Measurements from ENCODE around the gene DUSP6. TPM values are rescaled to one million over a fixed set of nuclear protein-coding genes. Genes with fewer than 3 reads are reported as not detected.

The DUSP6 gene, protein sequence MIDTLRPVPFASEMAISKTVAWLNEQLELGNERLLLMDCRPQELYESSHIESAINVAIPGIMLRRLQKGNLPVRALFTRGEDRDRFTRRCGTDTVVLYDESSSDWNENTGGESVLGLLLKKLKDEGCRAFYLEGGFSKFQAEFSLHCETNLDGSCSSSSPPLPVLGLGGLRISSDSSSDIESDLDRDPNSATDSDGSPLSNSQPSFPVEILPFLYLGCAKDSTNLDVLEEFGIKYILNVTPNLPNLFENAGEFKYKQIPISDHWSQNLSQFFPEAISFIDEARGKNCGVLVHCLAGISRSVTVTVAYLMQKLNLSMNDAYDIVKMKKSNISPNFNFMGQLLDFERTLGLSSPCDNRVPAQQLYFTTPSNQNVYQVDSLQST
- total RNA-seq (2012; rRNA removed), result 161 and 205 TPM in 2 replicates

DNA sequence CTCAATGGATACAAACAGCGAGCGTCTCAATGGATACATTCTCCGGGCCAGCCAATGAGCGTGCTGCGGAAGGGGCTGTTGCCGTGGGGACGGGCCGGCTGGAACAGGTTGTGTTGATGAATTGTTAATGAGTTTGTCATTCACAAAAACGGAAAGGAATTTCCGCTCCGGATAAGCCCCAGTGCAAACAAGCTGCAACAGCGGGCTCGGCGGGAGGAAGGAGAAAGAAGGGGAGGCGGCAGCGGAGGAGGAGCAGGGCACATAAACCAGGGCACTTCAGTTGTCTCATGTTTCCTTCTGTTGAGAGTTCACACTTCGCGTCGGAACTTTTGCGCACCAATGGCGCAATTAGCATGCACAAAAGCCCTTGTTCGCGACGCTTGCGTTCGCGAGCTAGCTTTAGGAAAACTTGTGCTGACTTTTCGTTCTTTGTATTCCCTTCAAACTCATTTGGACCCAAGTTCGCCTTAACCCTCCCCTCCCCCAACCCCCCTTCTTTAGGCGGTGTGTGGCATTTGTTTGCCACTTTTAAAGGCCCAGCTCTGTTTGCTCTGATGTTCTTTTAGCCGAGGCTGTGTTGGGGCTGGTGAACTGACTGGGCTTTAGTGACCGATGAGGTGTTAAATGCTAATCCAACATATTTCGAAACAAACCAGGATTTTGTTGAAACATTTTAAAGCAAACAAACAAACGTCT is at the start of gene DUSP6:
Gene DUSP6, minus strand, starts transcription at position 10 of the 696 bp plus-strand sequence. CDS start 462 bp downstream, outside the sequence.
- Histone ChIP-seq H3K4me3 (ENCODE audit: low read length) (peak within 1 kb of the TSS; percentile 96), H3K4me1 (ENCODE audit: control insufficient read depth, insufficient read depth, low read length) (peaks cover 39% of the 10 kb centered on the region), H3K27me3 (ENCODE audit: control insufficient read depth, insufficient read depth, low read length) (no peaks in the 10 kb centered on the region), H3K4me2 (ENCODE audit: low read length) (peak within 1 kb of the TSS; percentile 95), H3K9ac (ENCODE audit: low read depth, low read length) (peak within 1 kb of the TSS; percentile 96), H3K9me3 (replicated peaks; ENCODE audit: low read length) (no peaks in the 10 kb centered on the region), H3K36me3 (ENCODE audit: insufficient read depth, low read length) (peaks cover 30% of the 10 kb centered on the region)

DNA sequence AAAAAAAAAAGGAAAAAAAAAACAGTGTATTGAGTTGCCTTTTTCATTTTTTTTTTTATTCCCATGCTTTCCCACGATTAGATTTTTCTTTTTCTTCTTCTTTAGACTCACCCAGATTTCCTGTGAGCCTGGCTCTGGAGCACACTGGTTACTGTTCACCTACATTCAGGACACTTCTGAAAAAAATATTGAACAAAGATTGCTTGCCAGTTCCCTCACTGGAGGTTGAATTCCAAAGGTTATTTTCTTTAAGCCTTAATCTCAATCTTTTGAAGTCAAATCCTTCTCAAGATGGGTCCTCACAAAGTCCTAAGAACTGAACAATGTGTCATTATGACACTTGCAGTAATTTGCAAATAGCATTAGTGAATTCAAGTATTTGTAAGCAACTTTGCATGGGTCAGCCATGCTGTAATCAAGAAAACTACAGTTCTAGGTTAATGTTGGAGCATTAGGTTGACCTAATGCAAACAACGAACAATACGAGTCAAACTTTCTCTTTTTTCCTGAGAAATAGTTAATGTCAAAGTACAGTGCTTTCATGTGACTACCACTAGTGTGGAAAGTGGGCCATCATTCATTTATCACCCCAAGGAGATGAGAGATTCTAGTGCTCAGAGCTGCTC is 49.2 kb upstream of the DUSP6 start:
- Histone ChIP-seq H3K4me3 (ENCODE audit: low read length) (no peak overlapping the region), H3K36me3 (ENCODE audit: insufficient read depth, low read length) (no peaks in the 10 kb centered on the region), H3K9ac (ENCODE audit: low read depth, low read length) (no peak overlapping the region)

GRCh38 chr12:89400415-89400814 is 48.1 kb upstream of the DUSP6 start:
- Histone ChIP-seq H3K36me3 (ENCODE audit: insufficient read depth, low read length) (no peaks in the 10 kb centered on the region), H3K4me3 (ENCODE audit: low read length) (no peak overlapping the region), H3K4me1 (ENCODE audit: control insufficient read depth, insufficient read depth, low read length) (no peaks in the 10 kb centered on the region), H3K27me3 (ENCODE audit: control insufficient read depth, insufficient read depth, low read length) (no peaks in the 10 kb centered on the region), H3K9ac (ENCODE audit: low read depth, low read length) (no peak overlapping the region), H3K9me3 (replicated peaks; ENCODE audit: low read length) (no peaks in the 10 kb centered on the region), H3K4me2 (ENCODE audit: low read length) (no peak overlapping the region)

More for the DNA sequence above, 49.2 kb upstream of the DUSP6 start:
- H3K9me3 ChIP-seq (replicated peaks; ENCODE audit: low read length), result no peaks in the 10 kb centered on the region
- no peaks in the 10 kb centered on the region for H3K27me3 ChIP-seq (ENCODE audit: control insufficient read depth, insufficient read depth, low read length)
- H3K4me1 ChIP-seq (ENCODE audit: control insufficient read depth, insufficient read depth, low read length), result no peaks in the 10 kb centered on the region
- H3K4me2 ChIP-seq (ENCODE audit: low read length), result no peak overlapping the region

- Histone ChIP-seq H3K9me3 (replicated peaks; ENCODE audit: low read length) (no peaks in the 10 kb centered on the region), H3K27me3 (ENCODE audit: control insufficient read depth, insufficient read depth, low read length) (no peaks in the 10 kb centered on the region), H3K4me1 (ENCODE audit: control insufficient read depth, insufficient read depth, low read length) (peaks cover 13% of the 10 kb centered on the region), H3K4me2 (ENCODE audit: low read length) (no peak overlapping the region), H3K36me3 (ENCODE audit: insufficient read depth, low read length) (no peaks in the 10 kb centered on the region), H3K4me3 (ENCODE audit: low read length) (no peak overlapping the region), H3K9ac (ENCODE audit: low read depth, low read length) (no peak overlapping the region)
Observed at GRCh38 chr12:89395712-89396111, 43.4 kb upstream of the DUSP6 start.

GRCh38 chr12:89393551-89394121 is 41.3 kb upstream of the DUSP6 start:
- Histone ChIP-seq H3K9me3 (replicated peaks; ENCODE audit: low read length) (no peaks in the 10 kb centered on the region), H3K4me1 (ENCODE audit: control insufficient read depth, insufficient read depth, low read length) (peaks cover 23% of the 10 kb centered on the region), H3K36me3 (ENCODE audit: insufficient read depth, low read length) (no peaks in the 10 kb centered on the region), H3K9ac (ENCODE audit: low read depth, low read length) (no peak overlapping the region), H3K4me2 (ENCODE audit: low read length) (no peak overlapping the region), H3K27me3 (ENCODE audit: control insufficient read depth, insufficient read depth, low read length) (no peaks in the 10 kb centered on the region), H3K4me3 (ENCODE audit: low read length) (no peak overlapping the region)

- H3K27me3 ChIP-seq (ENCODE audit: control insufficient read depth, insufficient read depth, low read length), result no peaks in the 10 kb centered on the region
- peaks cover 23% of the 10 kb centered on the region for H3K4me1 ChIP-seq (ENCODE audit: control insufficient read depth, insufficient read depth, low read length)
- H3K4me3 ChIP-seq (ENCODE audit: low read length), result no peak overlapping the region
- H3K9ac ChIP-seq (ENCODE audit: low read depth, low read length), result no peak overlapping the region
- H3K4me2 ChIP-seq (ENCODE audit: low read length), result no peak overlapping the region
- H3K9me3 ChIP-seq (replicated peaks; ENCODE audit: low read length), result no peaks in the 10 kb centered on the region
- no peaks in the 10 kb centered on the region for H3K36me3 ChIP-seq (ENCODE audit: insufficient read depth, low read length)
Observed at GRCh38 chr12:89392391-89392790, 40.1 kb upstream of the DUSP6 start.

- no peak overlapping the region for H3K9ac ChIP-seq (ENCODE audit: low read depth, low read length)
- no peak overlapping the region for H3K4me3 ChIP-seq (ENCODE audit: low read length)
- H3K4me2 ChIP-seq (ENCODE audit: low read length), result peak overlapping the region; percentile 53
- H3K9me3 ChIP-seq (replicated peaks; ENCODE audit: low read length), result no peaks in the 10 kb centered on the region
- H3K27me3 ChIP-seq (ENCODE audit: control insufficient read depth, insufficient read depth, low read length), result no peaks in the 10 kb centered on the region
- no peaks in the 10 kb centered on the region for H3K36me3 ChIP-seq (ENCODE audit: insufficient read depth, low read length)
- H3K4me1 ChIP-seq (ENCODE audit: control insufficient read depth, insufficient read depth, low read length), result peaks cover 23% of the 10 kb centered on the region
Observed at GRCh38 chr12:89391726-89392336, 39.5 kb upstream of the DUSP6 start.

DNA sequence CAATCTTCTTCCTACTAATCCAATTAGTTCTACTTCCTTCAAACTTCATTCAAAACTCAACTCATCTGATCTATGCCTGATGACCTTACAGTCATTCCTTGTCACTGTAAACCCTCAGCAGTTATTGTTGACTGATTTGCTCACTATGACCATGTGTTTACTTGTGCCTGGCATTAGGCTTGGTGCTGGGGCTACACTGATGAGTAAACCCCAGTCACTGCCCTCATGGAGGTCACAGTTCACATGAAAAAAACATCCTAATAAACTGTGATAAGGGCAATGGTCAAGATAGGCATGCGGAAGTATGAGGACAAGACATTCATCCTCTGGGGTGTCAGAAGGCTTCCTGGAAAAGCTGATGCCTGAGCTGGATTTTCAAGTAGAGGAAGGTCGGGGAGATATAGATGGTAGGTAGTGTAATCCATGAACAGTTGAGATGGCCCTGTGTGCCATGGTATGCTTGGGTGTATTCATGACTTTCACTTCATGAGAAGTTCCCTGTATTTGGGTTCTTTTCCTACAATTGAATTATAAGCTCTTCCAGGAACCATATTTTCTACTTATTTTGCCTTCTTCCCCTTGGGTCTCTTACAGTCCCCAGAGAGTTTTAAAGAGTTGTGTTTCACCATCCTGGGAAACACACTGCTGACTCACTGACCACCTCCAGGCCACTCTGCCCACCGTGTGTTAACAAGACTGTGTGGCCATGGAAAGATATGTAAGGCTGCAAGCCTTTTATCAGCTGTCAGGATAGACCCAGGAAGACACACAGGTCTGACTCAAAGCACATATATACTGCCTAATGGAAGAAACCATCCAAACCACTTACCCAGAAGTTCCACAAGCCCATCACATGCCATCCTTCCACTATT is 38.7 kb upstream of the DUSP6 start:
- Histone ChIP-seq H3K4me2 (ENCODE audit: low read length) (peak overlapping the region; percentile 53), H3K36me3 (ENCODE audit: insufficient read depth, low read length) (no peaks in the 10 kb centered on the region), H3K9ac (ENCODE audit: low read depth, low read length) (no peak overlapping the region), H3K4me3 (ENCODE audit: low read length) (peak overlapping the region; percentile 30), H3K9me3 (replicated peaks; ENCODE audit: low read length) (no peaks in the 10 kb centered on the region), H3K4me1 (ENCODE audit: control insufficient read depth, insufficient read depth, low read length) (peaks cover 23% of the 10 kb centered on the region), H3K27me3 (ENCODE audit: control insufficient read depth, insufficient read depth, low read length) (no peaks in the 10 kb centered on the region)

- Histone ChIP-seq H3K4me2 (ENCODE audit: low read length) (peak overlapping the region; percentile 53), H3K36me3 (ENCODE audit: insufficient read depth, low read length) (no peaks in the 10 kb centered on the region), H3K9ac (ENCODE audit: low read depth, low read length) (no peak overlapping the region), H3K9me3 (replicated peaks; ENCODE audit: low read length) (no peaks in the 10 kb centered on the region), H3K27me3 (ENCODE audit: control insufficient read depth, insufficient read depth, low read length) (no peaks in the 10 kb centered on the region), H3K4me1 (ENCODE audit: control insufficient read depth, insufficient read depth, low read length) (peaks cover 26% of the 10 kb centered on the region), H3K4me3 (ENCODE audit: low read length) (no peak overlapping the region)
Observed at GRCh38 chr12:89389755-89390661, 37.7 kb upstream of the DUSP6 start.

GRCh38 chr12:89386138-89386537 is 33.8 kb upstream of the DUSP6 start:
- H3K27me3 ChIP-seq (ENCODE audit: control insufficient read depth, insufficient read depth, low read length), result no peaks in the 10 kb centered on the region
- H3K4me3 ChIP-seq (ENCODE audit: low read length), result no peak overlapping the region
- peaks cover 34% of the 10 kb centered on the region for H3K4me1 ChIP-seq (ENCODE audit: control insufficient read depth, insufficient read depth, low read length)
- H3K36me3 ChIP-seq (ENCODE audit: insufficient read depth, low read length), result no peaks in the 10 kb centered on the region
- no peaks in the 10 kb centered on the region for H3K9me3 ChIP-seq (replicated peaks; ENCODE audit: low read length)
- no peak overlapping the region for H3K4me2 ChIP-seq (ENCODE audit: low read length)
- no peak overlapping the region for H3K9ac ChIP-seq (ENCODE audit: low read depth, low read length)
